ENCODE results near the gene RAB44. TPM values are rescaled to one million over a fixed set of nuclear protein-coding genes. Genes with fewer than 3 reads are reported as not detected.

RAB44 gene
- total RNA-seq, 1 experiment from 2014 or later = not detected

DNA sequence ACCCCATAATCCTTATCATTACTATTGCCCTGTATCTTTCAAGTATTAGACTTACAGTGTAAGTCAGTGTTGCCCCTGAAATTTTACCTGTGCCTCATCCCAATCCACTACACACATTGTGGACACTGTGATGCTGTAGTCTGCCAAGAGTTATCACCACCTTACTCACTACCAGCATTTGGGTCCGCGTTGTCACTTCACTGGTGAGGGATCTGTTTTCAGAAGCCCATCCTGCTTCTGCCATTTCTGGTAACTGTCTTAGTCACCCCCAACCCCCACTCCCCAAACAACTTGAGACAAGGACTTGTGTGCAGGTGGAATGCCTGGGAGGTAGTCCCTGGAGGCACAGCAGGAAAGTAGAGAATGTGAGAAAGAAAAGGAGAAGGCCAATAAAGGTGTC lies 6.0 kb upstream of the RAB44 start:
- DNase-seq (ENCODE audit: low read depth, low spot score) (no peak), ATAC-seq (no peak)
- H3K4me3 ChIP-seq (ENCODE audit: low read depth in 2 of 2, low read length in 2 of 2) = no peak overlapping the region
- H3K4me1 ChIP-seq (ENCODE audit: control insufficient read depth, insufficient read depth, low read length) = no peaks in the 10 kb centered on the region
- no TSS peak for BruUV-seq (replicated peaks)
- H3K9me3 ChIP-seq (ENCODE audit: control insufficient read depth, insufficient read depth, low read depth, low read length) = no peaks in the 10 kb centered on the region
- in situ Hi-C loops (cut with HindIII; ENCODE audit: low pct_unique_long_range_greater_than_20kb, low sequenced_read_pairs) (no loop called here), intact Hi-C loops (cut with micrococcal nuclease; ENCODE audit: unreplicated experiment) (no loop called here)
- H3K27me3 ChIP-seq (ENCODE audit: control insufficient read depth, insufficient read depth, low read length) = no peaks in the 10 kb centered on the region
- no peak for TF ChIP-seq SIN3A (IDR thresholded peaks at IDR 0.05; ENCODE audit: borderline replicate concordance, insufficient read depth, low read depth, low read length)
- TF ChIP-seq TCF7L2 (IDR thresholded peaks at IDR 0.05; ENCODE audit: low read depth, low read length) = no peak
- no peak for TF ChIP-seq POLR2AphosphoS5 (IDR thresholded peaks at IDR 0.05; ENCODE audit: low read depth, low read length)
- TF ChIP-seq, protein P1, sequence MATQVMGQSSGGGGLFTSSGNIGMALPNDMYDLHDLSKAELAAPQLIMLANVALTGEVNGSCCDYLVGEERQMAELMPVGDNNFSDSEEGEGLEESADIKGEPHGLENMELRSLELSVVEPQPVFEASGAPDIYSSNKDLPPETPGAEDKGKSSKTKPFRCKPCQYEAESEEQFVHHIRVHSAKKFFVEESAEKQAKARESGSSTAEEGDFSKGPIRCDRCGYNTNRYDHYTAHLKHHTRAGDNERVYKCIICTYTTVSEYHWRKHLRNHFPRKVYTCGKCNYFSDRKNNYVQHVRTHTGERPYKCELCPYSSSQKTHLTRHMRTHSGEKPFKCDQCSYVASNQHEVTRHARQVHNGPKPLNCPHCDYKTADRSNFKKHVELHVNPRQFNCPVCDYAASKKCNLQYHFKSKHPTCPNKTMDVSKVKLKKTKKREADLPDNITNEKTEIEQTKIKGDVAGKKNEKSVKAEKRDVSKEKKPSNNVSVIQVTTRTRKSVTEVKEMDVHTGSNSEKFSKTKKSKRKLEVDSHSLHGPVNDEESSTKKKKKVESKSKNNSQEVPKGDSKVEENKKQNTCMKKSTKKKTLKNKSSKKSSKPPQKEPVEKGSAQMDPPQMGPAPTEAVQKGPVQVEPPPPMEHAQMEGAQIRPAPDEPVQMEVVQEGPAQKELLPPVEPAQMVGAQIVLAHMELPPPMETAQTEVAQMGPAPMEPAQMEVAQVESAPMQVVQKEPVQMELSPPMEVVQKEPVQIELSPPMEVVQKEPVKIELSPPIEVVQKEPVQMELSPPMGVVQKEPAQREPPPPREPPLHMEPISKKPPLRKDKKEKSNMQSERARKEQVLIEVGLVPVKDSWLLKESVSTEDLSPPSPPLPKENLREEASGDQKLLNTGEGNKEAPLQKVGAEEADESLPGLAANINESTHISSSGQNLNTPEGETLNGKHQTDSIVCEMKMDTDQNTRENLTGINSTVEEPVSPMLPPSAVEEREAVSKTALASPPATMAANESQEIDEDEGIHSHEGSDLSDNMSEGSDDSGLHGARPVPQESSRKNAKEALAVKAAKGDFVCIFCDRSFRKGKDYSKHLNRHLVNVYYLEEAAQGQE (IDR thresholded peaks at IDR 0.05; ENCODE audit: insufficient read depth in 1 of 2, low read depth in 2 of 2, low read length in 1 of 2) = no peak
- TF ChIP-seq, protein P2, sequence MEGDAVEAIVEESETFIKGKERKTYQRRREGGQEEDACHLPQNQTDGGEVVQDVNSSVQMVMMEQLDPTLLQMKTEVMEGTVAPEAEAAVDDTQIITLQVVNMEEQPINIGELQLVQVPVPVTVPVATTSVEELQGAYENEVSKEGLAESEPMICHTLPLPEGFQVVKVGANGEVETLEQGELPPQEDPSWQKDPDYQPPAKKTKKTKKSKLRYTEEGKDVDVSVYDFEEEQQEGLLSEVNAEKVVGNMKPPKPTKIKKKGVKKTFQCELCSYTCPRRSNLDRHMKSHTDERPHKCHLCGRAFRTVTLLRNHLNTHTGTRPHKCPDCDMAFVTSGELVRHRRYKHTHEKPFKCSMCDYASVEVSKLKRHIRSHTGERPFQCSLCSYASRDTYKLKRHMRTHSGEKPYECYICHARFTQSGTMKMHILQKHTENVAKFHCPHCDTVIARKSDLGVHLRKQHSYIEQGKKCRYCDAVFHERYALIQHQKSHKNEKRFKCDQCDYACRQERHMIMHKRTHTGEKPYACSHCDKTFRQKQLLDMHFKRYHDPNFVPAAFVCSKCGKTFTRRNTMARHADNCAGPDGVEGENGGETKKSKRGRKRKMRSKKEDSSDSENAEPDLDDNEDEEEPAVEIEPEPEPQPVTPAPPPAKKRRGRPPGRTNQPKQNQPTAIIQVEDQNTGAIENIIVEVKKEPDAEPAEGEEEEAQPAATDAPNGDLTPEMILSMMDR (IDR thresholded peaks at IDR 0.05) = no peak
- H3K36me3 ChIP-seq (ENCODE audit: control insufficient read depth, insufficient read depth, low read length) = 0 out of 2 replicates have a peak, but pooled peaks cover 2% of the 10 kb centered on the region
- POLR2A ChIA-PET = no interaction called here
- CTCF ChIA-PET = no interaction called here
- H3K27ac ChIP-seq (ENCODE audit: low read length) = no peak overlapping the region

DNA sequence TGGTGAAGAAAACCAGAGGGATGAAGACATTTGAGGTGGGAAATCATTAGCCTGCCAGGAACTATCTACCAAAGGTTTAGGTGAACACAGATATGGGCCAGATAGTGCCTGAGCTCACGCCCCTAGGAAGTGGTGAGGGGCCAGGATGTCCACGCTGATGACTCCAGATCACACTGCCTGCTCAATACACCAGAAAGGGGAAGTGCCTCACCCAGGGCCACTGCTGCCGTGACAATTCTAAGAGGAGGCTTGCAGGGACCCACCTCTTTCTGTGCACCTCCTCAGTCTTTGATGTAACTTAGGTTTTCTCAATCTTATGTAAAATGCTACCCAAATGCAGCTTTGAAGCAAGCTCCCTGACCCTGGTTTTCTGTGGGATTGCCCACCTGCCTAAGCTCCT lies 5.4 kb upstream of the RAB44 start:
- H3K27me3 ChIP-seq (ENCODE audit: control insufficient read depth, insufficient read depth, low read length) = no peaks in the 10 kb centered on the region
- no peak for DNase-seq (ENCODE audit: low read depth, low spot score)
- H3K9me3 ChIP-seq (ENCODE audit: control insufficient read depth, insufficient read depth, low read depth, low read length) = no peaks in the 10 kb centered on the region
- no peaks in the 10 kb centered on the region for H3K4me1 ChIP-seq (ENCODE audit: control insufficient read depth, insufficient read depth, low read length)
- in situ Hi-C loops (cut with HindIII; ENCODE audit: low pct_unique_long_range_greater_than_20kb, low sequenced_read_pairs) (no loop called here), intact Hi-C loops (cut with micrococcal nuclease; ENCODE audit: unreplicated experiment) (no loop called here)
- CTCF ChIA-PET = no interaction called here
- H3K27ac ChIP-seq (ENCODE audit: low read length) = no peak overlapping the region
- H3K4me3 ChIP-seq (ENCODE audit: low read depth in 2 of 2, low read length in 2 of 2) = no peak overlapping the region
- no peak for ATAC-seq
- BruUV-seq (replicated peaks) = no TSS peak
- H3K36me3 ChIP-seq (ENCODE audit: control insufficient read depth, insufficient read depth, low read length) = 0 out of 2 replicates have a peak, but pooled peaks cover under 1% of the 10 kb centered on the region
- POLR2A ChIA-PET = interaction anchor here (0.5 kb wide), 1 partner anchor 35 kb away, joined by 3 read pairs; no protein-coding TSS in a partner anchor
- TF ChIP-seq, protein P1 (IDR thresholded peaks at IDR 0.05; ENCODE audit: insufficient read depth in 1 of 2, low read depth in 2 of 2, low read length in 1 of 2) = no peak
- TF ChIP-seq TCF7L2 (IDR thresholded peaks at IDR 0.05; ENCODE audit: low read depth, low read length) (no peak), POLR2AphosphoS5 (IDR thresholded peaks at IDR 0.05; ENCODE audit: low read depth, low read length) (no peak), SIN3A (IDR thresholded peaks at IDR 0.05; ENCODE audit: borderline replicate concordance, insufficient read depth, low read depth, low read length) (no peak)
- TF ChIP-seq, protein P2 (IDR thresholded peaks at IDR 0.05) = no peak
